SK-N-SH (cell line): ENCODE measurements around the gene CAMK2N1. TPM values are rescaled to one million over a fixed set of nuclear protein-coding genes. Genes with fewer than 3 reads are reported as not detected.

Experiments
- CTCF ChIA-PET: fragments of 300-600, 350-600 bp; formaldehyde crosslinking; extraction: SDS; loops from one replicate; lab custom pipeline; 2021; lab: Yijun Ruan, JAX
- POLR2A ChIA-PET: fragments of 350-600 bp; sonication (Branson Sonifier 250); formaldehyde crosslinking; extraction: SDS; loops from one replicate; lab custom pipeline; 2020; ENCODE audit warnings: antibody characterized with exemption, inconsistent platforms; lab: Yijun Ruan, JAX
- DNase-seq: peaks from one replicate; pipeline ENCODE4 v3.0.0; 2012
- H2AFZ ChIP-seq: fragments of 200-600 bp; sonication (generic); 2 replicates; pipeline ENCODE4 v1.8.1; 2016; ENCODE audit warnings: antibody characterized with exemption, mild to moderate bottlenecking, low read depth
- H3F3A ChIP-seq: fragments of 200-600 bp; sonication (generic); replicated peaks from 2 replicates; pipeline ENCODE3; 2016; ENCODE audit warnings: antibody characterized with exemption, mild to moderate bottlenecking; ENCODE audit not compliant: insufficient read depth
- H3K27ac ChIP-seq, 2 experiments: fragments of 200-500 bp in 1 of 2; fragments of 200-600 bp in 1 of 2; sonication (Bioruptor generic) in 1 of 2; sonication (generic), shearing (Covaris generic) in 1 of 2; 2 replicates each; pipeline versions ENCODE4 v1.5.1 to v1.6.1; 2014 to 2016; ENCODE audit warnings: low read depth in 2 of 2, inconsistent platforms in 1 of 2, low read length in 1 of 2, mild to moderate bottlenecking in 1 of 2, mixed read lengths in 1 of 2
- H3K27me3 ChIP-seq: fragments of 200-600 bp; sonication (generic), shearing (Covaris generic); 2 replicates; pipeline ENCODE4 v1.6.1; 2016; ENCODE audit warnings: mixed run types; ENCODE audit not compliant: insufficient read depth
- H3K36me3 ChIP-seq, 2 experiments: fragments of 200-500 bp in 1 of 2; fragments of 200-600 bp in 1 of 2; sonication (Bioruptor generic) in 1 of 2; sonication (generic) in 1 of 2; replicated peaks in 1 of 2; 2 replicates each; pipeline versions ENCODE3 to v1.5.1; 2014 to 2016; ENCODE audit warnings: low read length in 1 of 2, mild to moderate bottlenecking in 1 of 2; ENCODE audit not compliant: insufficient read depth in 2 of 2, control insufficient read depth in 1 of 2
- H3K4me1 ChIP-seq, 2 experiments: fragments of 200-500 bp in 1 of 2; fragments of 200-600 bp in 1 of 2; sonication (Bioruptor generic) in 1 of 2; sonication (generic), shearing (Covaris generic) in 1 of 2; 2 replicates each; pipeline versions ENCODE4 v1.5.1 to v1.6.1; 2014 to 2016; ENCODE audit warnings: low read depth in 1 of 2, low read length in 1 of 2, mixed run types in 1 of 2; ENCODE audit not compliant: insufficient read depth in 2 of 2, control insufficient read depth in 1 of 2
- H3K4me2 ChIP-seq: fragments of 200-600 bp; sonication (generic), shearing (Covaris generic); 2 replicates; pipeline ENCODE4 v1.6.1; 2017; ENCODE audit warnings: mixed run types
- H3K4me3 ChIP-seq, 2 experiments: fragments of 200-500 bp in 1 of 2; fragments of 200-600 bp in 1 of 2; sonication (Bioruptor generic) in 1 of 2; sonication (generic), shearing (Covaris generic) in 1 of 2; 2 replicates each; pipeline versions ENCODE4 v1.5.1 to v1.8.1; 2014 to 2016; ENCODE audit warnings: low read depth in 2 of 2, inconsistent platforms in 1 of 2, low read length in 1 of 2, mild to moderate bottlenecking in 1 of 2, mixed read lengths in 1 of 2, moderate library complexity in 1 of 2
- H3K79me2 ChIP-seq: fragments of 200-600 bp; sonication (generic); 2 replicates; pipeline ENCODE4 v1.8.1; 2017; ENCODE audit warnings: mild to moderate bottlenecking; ENCODE audit not compliant: insufficient read depth
- H3K9ac ChIP-seq: fragments of 200-600 bp; sonication (generic); 2 replicates; pipeline ENCODE4 v1.6.1; 2017; ENCODE audit warnings: mixed run types
- H3K9me2 ChIP-seq: fragments of 200-600 bp; sonication (generic); 2 replicates; pipeline ENCODE4 v1.6.1; 2017; ENCODE audit warnings: mixed run types
- H3K9me3 ChIP-seq: fragments of 200-600 bp; sonication (generic); 2 replicates; pipeline ENCODE4 v1.6.1; 2017; ENCODE audit warnings: mixed run types, mild to moderate bottlenecking, moderate library complexity
- H4K20me1 ChIP-seq: fragments of 200-600 bp; sonication (generic); 2 replicates; pipeline ENCODE4 v1.6.1; 2017; ENCODE audit warnings: mild to moderate bottlenecking, mixed run types; ENCODE audit not compliant: insufficient read depth
- CTCF ChIP-seq: fragments of 200-600 bp; sonication (generic); IDR thresholded peaks from 2 replicates; pipeline ENCODE4 v1.6.1; 2017; ENCODE audit warnings: antibody characterized with exemption, mild to moderate bottlenecking, moderate library complexity
- FOXJ3 ChIP-seq: sonication (generic); formaldehyde crosslinking; IDR thresholded peaks from 2 replicates; pipeline ENCODE4 v1.5.1; 2020; ENCODE audit warnings: mild to moderate bottlenecking, missing genetic modification reagents
- FOXM1 ChIP-seq: IDR thresholded peaks from 2 replicates; pipeline ENCODE4 v1.4.0; 2012; ENCODE audit warnings: low read depth, mild to moderate bottlenecking
- GABPA ChIP-seq: IDR thresholded peaks from 2 replicates; pipeline ENCODE4 v1.4.0; 2012; ENCODE audit warnings: low read depth, mild to moderate bottlenecking
- GATA2 ChIP-seq: sonication (generic); formaldehyde crosslinking; IDR thresholded peaks from 2 replicates; pipeline ENCODE4 v1.5.0; 2020; ENCODE audit warnings: mild to moderate bottlenecking, missing genetic modification reagents
- IRF3 ChIP-seq: fragments of 150-350 bp; IDR thresholded peaks from 2 replicates; pipeline ENCODE4 v1.6.1; 2016; ENCODE audit warnings: mild to moderate bottlenecking, low read depth, low read length
- JUND ChIP-seq: IDR thresholded peaks from 2 replicates; pipeline ENCODE4 v1.4.0; 2012
- MAX ChIP-seq: IDR thresholded peaks from 2 replicates; pipeline ENCODE4 v1.4.0; 2012; ENCODE audit warnings: low read depth
- MXI1 ChIP-seq: IDR thresholded peaks from 2 replicates; pipeline ENCODE4 v1.6.1; 2012; ENCODE audit warnings: mild to moderate bottlenecking, low read depth, low read length, improper control_type of control experiment
- NFIC ChIP-seq: IDR thresholded peaks from 2 replicates; pipeline ENCODE4 v1.4.0; 2012; ENCODE audit warnings: borderline replicate concordance
- PBX3 ChIP-seq: IDR thresholded peaks from 2 replicates; pipeline ENCODE4; 2012
- POLR2AphosphoS5 ChIP-seq: IDR thresholded peaks from 2 replicates; pipeline ENCODE4 v1.6.1; 2012; ENCODE audit warnings: low read depth, low read length
- RAD21 ChIP-seq: IDR thresholded peaks from 2 replicates; pipeline ENCODE4 v1.6.1; 2012; ENCODE audit warnings: mild to moderate bottlenecking, low read length
- REST ChIP-seq: IDR thresholded peaks from 2 replicates; pipeline ENCODE4 v1.6.1; 2012; ENCODE audit warnings: mild to moderate bottlenecking, low read depth, low read length, moderate library complexity
- RFX5 ChIP-seq: IDR thresholded peaks from 2 replicates; pipeline ENCODE4 v1.6.1; 2012; ENCODE audit warnings: mild to moderate bottlenecking, improper control_type of control experiment, low read length
- TEAD4 ChIP-seq: IDR thresholded peaks from 2 replicates; pipeline ENCODE4 v1.4.0; 2012; ENCODE audit warnings: mild to moderate bottlenecking, borderline replicate concordance; ENCODE audit not compliant: insufficient read depth
- USF1 ChIP-seq: IDR thresholded peaks from 2 replicates; pipeline ENCODE4 v1.4.0; 2012; ENCODE audit warnings: low read depth, borderline replicate concordance
- ZBTB33 ChIP-seq: IDR thresholded peaks from 2 replicates; pipeline ENCODE4 v1.4.0; 2012; ENCODE audit warnings: low read depth, borderline replicate concordance
- WGBS: methylation state at CpG from one replicate; pipeline ENCODE4 v1.1.6; 2017; ENCODE audit warnings: low lambda C conversion rate; 5-methylcytosine and 5-hydroxymethylcytosine counted together
- polyA plus RNA-seq, 3 experiments: library from polyadenylated mRNA; depleted of rRNA; stranded (reverse); fragments of >200 nt; gene quantifications; 2 replicates each; pipeline ENCODE4 v1.2.3, GENCODE V29; 2012

CAMK2N1 gene
- polyA plus RNA-seq, 1 of the 3 experiments (the other 2 are of a cell fraction) = 5.3 TPM

GRCh38 chr1:20480951-20481617 is 4.9 kb downstream of the CAMK2N1 start:
- Histone ChIP-seq H3K27ac (no peak overlapping the region), H3K4me1 (peaks cover 0 to 57% of the 10 kb centered on the region in 2 experiments; a peak in 2 of 4 replicates), H4K20me1 (no peaks in the 10 kb centered on the region), H3K36me3 (no peaks in the 10 kb centered on the region), H2AFZ (no peak overlapping the region), H3K79me2 (peaks cover 8% of the 10 kb centered on the region; the same call in 1 of the 2 replicates), H3K9me2 (no peaks in the 10 kb centered on the region), H3K9me3 (no peaks in the 10 kb centered on the region), H3K4me3 (no peak overlapping the region), H3K4me2 (no peak overlapping the region), H3K9ac (no peak overlapping the region), H3K27me3 (no peaks in the 10 kb centered on the region), H3F3A (no peaks in the 10 kb centered on the region)
- CTCF ChIA-PET = interaction anchor here (1.2 to 11.4 kb wide), 5 partner anchors 42 to 268 kb away, joined by 4 to 148 read pairs (median 15); no protein-coding TSS in a partner anchor
- no peak for DNase-seq
- POLR2A ChIA-PET = no interaction called here
- 84% methylated on average over 6 of the region's 7 CpGs for WGBS
- no peak for TF ChIP-seq NFIC
- TF ChIP-seq IRF3 = no peak
- TF ChIP-seq GATA2 (CRISPR knock-in tag) = no peak
- TF ChIP-seq POLR2AphosphoS5 = no peak
- no peak for TF ChIP-seq MXI1
- TF ChIP-seq REST = no peak
- TF ChIP-seq MAX = no peak
- no peak for TF ChIP-seq GABPA
- no peak for TF ChIP-seq USF1
- no peak for TF ChIP-seq CTCF
- TF ChIP-seq FOXM1 = no peak
- TF ChIP-seq ZBTB33 = no peak
- TF ChIP-seq RAD21 = no peak
- TF ChIP-seq RFX5 = no peak
- TF ChIP-seq TEAD4 = no peak
- TF ChIP-seq FOXJ3 (CRISPR knock-in tag) = no peak
- no peak for TF ChIP-seq JUND
- no peak for TF ChIP-seq PBX3
